Mononuclear cell (primary cell): ENCODE data around the gene ADAP1. TPM values are rescaled to one million over a fixed set of nuclear protein-coding genes. Genes with fewer than 3 reads are reported as not detected.

Source experiments
- H3K27me3 ChIP-seq: 2 replicates; pipeline ENCODE4 v1.6.0; 2011; ENCODE audit warnings: low read length, control low read depth; ENCODE audit not compliant: insufficient read depth
- H3K4me1 ChIP-seq: 2 replicates; pipeline ENCODE4 v1.5.1; 2011; ENCODE audit warnings: mild to moderate bottlenecking, low read length, control low read depth; ENCODE audit not compliant: insufficient read depth
- H3K4me3 ChIP-seq: 2 replicates; pipeline ENCODE4 v1.5.1; 2011; ENCODE audit warnings: mild to moderate bottlenecking, low read length, moderate library complexity
- H3K9me3 ChIP-seq: 2 replicates; pipeline ENCODE4 v1.5.1; 2011; ENCODE audit warnings: low read depth, mild to moderate bottlenecking, control low read depth, low read length
- total RNA-seq: library from RNA; depleted of rRNA; stranded (reverse); fragments of >200 nt; gene quantifications from one replicate; pipeline ENCODE4 v1.2.3, GENCODE V29; 2012

Gene ADAP1
- total RNA-seq, 1 donor: 24.3 TPM

DNA sequence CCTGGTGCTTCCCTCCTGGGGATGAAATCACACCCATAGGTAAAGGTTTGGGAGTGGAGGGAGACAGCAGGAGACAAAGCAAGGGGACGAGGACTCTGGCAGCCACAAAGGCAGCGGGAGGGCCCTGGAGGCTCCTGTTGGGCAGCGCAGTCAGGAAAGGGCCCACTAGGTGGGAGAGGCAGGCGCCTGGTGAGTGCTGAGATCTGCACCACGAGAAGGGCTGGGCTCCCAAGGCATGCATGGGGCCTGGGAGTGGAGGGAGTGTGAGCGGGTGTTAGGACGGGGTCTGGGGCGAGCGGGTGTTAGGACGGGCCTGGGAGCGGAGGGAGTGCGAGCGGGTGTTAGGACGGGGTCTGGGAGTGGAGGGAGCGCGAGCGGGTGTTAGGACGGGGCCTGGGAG lies 65.1 kb downstream of the ADAP1 start:
- no peaks in the 10 kb centered on the region for H3K9me3 ChIP-seq
- no peak overlapping the region for H3K4me3 ChIP-seq
- H3K27me3 ChIP-seq: no peaks in the 10 kb centered on the region
- no peaks in the 10 kb centered on the region for H3K4me1 ChIP-seq

DNA sequence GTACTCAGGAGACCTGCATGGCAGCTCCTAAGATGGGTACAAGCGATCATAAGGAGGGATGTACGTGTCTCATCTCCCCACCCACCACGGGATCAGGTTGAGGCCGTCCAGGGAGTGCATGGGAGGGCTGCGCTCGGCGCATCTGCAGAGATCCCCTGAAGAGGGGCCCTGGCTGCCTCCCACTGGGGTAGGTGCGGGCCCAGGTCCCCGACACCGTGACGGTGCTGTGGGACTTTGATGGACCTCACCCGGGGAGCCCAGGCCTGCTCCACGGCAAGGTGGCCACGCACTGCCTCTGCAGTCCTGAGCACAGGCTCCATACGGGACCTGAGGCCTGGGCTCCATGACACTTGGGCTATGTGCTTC lies 65.5 kb downstream of the ADAP1 start:
- no peaks in the 10 kb centered on the region for H3K27me3 ChIP-seq
- H3K4me1 ChIP-seq: no peaks in the 10 kb centered on the region
- no peak overlapping the region for H3K4me3 ChIP-seq
- no peaks in the 10 kb centered on the region for H3K9me3 ChIP-seq

DNA sequence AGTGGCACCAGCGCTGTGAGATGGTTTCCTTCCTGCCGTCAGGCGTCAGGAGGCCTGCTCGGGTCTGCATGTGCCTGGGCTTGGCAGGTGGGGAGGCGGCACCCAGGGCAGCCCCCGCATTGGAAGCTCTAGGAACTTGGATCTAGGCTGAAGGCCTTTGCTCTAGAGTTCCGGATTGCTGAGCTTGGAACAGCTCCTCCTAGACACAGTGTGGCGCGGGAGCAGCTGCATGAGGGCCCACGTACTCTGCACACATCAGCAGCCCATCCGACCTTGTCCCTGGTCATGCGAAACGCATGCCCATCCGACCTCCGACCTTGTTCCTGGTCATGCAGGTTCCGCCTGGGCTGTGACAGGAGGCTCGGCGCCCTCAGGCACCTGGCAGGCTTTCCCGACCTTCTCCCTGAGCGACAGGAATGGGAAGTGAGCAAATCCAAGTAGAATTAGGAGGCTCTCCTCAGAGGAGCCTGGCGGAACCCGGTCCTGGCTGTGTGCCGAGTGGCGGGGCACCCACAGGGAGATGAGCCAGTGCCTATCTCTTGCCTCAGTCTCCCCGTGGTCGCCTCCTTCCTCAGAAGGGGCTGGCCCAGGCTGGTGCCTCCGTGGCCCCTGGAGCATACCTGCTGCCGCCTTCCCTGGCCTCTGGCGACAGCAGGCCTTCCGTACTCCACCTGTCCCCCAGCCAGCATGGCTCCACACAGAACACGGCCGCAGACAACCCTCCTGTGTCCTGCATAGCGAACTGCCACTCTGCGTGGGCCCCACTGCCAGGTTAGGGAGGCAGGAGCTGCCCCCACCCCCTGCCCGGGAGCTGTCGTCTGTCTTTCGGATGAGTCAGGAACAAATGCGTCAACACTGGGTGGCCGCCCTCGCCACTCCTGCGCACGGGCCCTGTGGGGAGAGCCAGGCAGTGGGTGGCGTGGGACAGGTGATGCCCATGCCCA lies 66.1 kb downstream of the ADAP1 start:
- Histone ChIP-seq H3K9me3 (no peaks in the 10 kb centered on the region), H3K4me1 (no peaks in the 10 kb centered on the region)

DNA sequence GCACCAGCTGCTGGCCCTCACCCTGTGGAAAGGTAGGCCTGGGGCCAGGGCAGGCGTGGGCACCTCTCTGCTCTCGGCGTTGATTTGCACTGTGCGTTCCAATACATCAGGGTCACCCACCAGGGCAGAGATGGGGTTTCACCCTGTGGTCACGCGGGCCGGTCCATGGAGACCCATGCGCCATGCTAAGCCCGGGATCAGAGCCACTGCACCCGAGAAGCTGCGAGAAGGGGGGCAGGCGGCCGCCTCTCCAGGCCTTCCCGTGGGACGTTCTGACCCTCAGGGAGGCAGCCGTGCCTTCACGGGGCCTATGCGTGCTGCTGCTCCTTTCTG lies 67.0 kb downstream of the ADAP1 start:
- no peaks in the 10 kb centered on the region for H3K27me3 ChIP-seq
- no peaks in the 10 kb centered on the region for H3K9me3 ChIP-seq
- H3K4me3 ChIP-seq: no peak overlapping the region
- no peaks in the 10 kb centered on the region for H3K4me1 ChIP-seq

More for the DNA sequence above, 66.1 kb downstream of the ADAP1 start:
- no peak overlapping the region for H3K4me3 ChIP-seq
- no peaks in the 10 kb centered on the region for H3K27me3 ChIP-seq

DNA sequence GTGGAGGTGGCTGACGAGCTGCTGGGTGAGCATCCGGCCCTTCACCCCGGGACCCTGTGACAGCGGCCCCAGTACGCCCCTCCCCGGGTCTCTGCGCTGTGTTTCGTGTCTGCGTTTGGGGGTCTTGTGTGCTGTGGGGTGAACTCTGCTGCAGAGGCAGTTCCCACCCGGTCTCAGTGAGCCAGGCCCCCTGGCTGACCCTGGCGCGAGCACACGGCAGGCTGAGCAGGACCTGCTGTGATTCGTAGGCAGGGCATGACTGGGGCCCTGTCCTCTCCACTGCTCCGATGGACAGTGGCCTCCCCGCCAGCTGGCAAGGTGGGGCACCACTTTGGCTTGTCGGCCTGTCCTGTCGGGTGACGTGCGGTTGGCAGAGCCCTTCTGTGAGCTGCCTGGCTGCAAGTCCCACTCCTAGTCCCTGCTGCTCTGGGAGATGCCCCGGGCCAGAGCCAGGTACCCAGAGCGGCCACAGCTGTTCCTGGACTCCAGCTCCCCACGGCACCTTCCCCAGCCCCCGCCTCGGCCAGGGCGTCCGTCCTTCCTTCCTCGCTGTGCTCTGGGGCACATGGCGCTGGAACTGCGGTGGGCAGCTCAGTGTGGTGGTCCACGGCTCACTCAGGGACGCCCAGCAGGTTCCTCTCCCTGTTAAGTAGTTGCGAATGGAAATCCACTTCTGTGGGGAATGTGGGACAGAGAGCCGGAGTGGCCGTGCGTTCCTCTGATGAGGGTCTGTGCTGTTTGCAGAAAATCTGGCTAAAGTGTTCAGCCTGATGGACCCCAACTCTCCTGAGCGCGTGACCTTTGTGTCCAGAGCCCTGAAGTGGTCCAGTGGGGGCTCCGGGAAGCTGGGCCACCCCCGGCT lies 67.6 kb downstream of the ADAP1 start:
- H3K9me3 ChIP-seq: no peaks in the 10 kb centered on the region
- H3K4me1 ChIP-seq: no peaks in the 10 kb centered on the region
- H3K27me3 ChIP-seq: no peaks in the 10 kb centered on the region
- H3K4me3 ChIP-seq: no peak overlapping the region

DNA sequence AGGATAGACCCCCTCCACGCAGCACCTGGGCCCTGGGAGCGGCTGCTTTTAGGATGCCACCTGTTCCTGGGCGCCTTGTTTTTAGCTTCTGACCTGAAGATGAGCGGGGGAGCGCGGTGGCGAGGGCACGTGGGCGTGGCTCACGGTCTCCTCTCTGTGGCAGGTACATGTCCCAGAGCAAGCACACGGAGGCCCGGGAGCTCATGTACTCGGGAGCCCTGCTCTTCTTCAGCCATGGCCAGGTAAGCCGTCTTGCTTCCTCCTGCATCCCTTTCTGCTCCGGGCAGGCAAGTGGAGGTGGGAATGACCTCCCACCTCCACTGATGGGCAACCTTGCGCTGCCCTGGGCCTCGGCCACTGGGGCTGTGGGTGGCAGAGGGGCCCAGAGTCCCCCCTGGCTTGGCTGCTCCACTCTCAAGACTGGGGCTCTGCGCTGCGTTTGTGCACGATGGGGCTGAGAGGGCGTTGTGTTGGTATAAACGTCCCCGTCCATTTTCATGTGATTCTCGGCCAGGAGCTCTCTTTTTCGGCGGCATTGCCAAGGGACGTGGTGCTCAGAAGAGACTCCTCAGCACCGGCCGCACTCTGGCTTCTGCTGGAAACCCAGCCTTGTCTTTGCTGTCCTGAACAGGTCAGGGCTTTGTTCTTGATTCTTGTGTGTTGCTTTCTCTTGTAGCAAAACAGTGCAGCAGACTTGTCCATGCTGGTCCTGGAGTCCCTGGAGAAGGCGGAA lies 68.4 kb downstream of the ADAP1 start:
- Histone ChIP-seq H3K4me3 (no peak overlapping the region), H3K27me3 (no peaks in the 10 kb centered on the region), H3K4me1 (no peaks in the 10 kb centered on the region), H3K9me3 (no peaks in the 10 kb centered on the region)

DNA sequence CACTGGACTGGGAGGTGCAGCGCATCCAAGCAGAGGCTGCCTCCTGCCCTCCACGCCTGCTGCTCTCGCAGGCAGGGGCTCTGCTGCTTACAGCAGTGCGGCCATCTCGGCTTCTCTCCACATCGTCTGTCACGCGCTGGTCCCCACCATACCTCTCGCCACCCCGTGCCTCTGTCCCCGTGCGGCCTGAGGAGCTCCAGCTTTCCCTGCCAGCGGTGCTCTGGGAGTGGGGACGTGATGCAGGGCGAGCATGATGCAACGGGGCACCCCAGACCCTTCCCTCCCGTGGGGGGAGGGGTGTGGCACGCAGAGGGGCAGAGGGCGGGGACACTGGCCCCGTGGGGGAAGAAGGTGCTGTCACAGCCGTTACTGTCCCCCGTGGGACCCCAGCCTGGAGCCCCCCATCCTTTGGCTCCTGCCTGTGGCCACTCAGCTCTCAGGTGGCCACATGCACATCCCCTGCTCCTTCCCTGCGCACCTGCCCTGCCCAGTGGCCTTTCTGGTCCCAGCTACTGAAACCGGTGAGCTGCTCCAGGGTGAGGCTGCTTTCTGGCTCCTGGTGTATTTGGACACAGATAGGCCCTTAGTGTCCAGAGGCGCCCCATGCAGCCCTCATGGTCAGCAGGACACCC lies 69.1 kb downstream of the ADAP1 start:
- H3K4me3 ChIP-seq: no peak overlapping the region
- no peaks in the 10 kb centered on the region for H3K9me3 ChIP-seq
- peaks cover 2% of the 10 kb centered on the region for H3K4me1 ChIP-seq
- H3K27me3 ChIP-seq: no peaks in the 10 kb centered on the region

DNA sequence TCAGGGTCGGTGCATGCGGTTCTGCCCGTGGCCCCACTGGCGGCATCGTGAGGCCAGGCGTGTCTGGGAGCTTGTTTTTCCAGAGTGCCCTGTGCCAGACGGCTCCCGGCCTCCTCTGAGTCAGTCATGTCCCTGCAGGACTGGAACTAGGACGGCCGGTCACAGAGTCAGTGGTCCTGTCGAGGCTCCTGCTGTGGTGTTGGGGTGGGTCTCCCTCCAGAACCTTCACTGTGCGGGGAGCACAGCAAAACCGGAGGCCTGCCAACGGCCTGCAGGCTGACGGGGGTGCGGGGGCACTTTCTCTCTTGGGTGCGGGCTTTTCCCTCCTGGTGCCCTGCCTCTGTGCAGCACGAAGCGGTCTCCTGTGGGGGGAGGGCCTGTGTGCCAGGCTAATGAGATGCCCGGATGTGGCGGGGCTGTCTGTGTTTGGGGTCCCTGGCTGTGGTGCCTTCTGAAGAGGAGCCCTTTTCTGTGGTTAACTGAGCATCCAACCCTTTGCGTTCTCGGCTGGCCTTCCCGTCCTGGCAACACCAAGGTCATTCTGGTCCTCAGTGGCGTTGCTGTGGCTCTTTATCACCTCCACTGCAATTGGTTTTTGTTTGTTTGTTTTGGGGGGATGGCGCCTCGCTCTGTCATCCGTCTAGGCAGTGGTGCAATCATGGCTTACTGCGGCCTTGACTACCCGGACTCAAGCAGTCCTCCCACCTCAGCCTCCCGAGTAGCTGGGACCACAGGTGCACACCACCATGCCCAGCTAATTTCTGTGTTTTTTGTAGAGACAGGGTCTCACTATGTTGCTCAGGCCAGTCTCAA lies 70.1 kb downstream of the ADAP1 start:
- Histone ChIP-seq H3K27me3 (no peaks in the 10 kb centered on the region), H3K4me1 (peaks cover 4% of the 10 kb centered on the region)

DNA sequence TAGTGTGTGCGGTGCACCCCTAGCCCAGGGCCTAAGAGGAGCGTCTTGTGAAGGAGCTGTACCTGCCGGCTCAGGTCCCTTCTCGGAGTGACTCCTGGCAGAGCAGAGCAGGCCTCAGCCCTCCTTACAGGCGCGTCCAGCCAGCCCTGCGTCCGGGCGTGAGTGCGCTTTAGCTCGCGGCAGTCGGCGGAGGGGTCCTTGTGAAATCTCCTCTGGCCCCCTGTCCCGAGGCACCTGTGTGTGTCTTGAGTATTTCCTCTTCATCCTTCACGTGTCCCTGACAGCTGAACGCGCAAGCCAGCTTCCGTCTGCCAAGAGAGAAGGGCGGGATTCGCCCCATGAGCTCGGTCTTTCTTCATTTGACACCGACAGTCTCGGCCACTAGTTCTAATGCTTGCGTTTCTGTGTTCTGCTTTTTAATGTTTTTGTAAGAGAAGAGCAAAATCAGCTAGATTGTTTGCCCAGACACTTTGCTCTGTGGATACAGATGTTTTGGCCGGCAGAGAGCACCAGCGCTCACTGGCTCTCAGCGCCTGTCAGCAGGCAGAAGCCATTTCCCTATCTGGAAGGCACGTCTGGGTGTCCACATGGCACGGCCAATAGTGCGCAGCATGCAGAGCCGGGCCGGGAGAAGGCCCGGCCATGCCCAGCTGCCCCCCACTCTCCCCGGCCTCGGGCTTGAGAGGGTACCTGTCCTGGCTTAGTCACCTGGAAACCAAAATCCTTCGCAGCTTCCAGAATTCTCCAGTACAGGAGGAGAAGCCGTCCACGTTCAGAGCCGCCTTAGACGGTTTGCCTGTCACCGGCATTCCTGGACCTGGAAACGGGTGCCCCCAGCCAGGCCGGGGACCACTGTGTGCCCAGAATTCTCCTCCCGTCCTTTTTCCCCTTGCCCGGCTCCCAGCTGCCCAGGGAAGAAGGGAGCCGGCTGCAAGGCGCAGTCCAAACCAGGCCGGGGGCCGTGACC lies 71.1 kb downstream of the ADAP1 start:
- Histone ChIP-seq H3K4me3 (no peak overlapping the region), H3K9me3 (no peaks in the 10 kb centered on the region), H3K27me3 (no peaks in the 10 kb centered on the region), H3K4me1 (peaks cover 13% of the 10 kb centered on the region)

More for the DNA sequence above, 70.1 kb downstream of the ADAP1 start:
- Histone ChIP-seq H3K9me3 (no peaks in the 10 kb centered on the region), H3K4me3 (no peak overlapping the region)

DNA sequence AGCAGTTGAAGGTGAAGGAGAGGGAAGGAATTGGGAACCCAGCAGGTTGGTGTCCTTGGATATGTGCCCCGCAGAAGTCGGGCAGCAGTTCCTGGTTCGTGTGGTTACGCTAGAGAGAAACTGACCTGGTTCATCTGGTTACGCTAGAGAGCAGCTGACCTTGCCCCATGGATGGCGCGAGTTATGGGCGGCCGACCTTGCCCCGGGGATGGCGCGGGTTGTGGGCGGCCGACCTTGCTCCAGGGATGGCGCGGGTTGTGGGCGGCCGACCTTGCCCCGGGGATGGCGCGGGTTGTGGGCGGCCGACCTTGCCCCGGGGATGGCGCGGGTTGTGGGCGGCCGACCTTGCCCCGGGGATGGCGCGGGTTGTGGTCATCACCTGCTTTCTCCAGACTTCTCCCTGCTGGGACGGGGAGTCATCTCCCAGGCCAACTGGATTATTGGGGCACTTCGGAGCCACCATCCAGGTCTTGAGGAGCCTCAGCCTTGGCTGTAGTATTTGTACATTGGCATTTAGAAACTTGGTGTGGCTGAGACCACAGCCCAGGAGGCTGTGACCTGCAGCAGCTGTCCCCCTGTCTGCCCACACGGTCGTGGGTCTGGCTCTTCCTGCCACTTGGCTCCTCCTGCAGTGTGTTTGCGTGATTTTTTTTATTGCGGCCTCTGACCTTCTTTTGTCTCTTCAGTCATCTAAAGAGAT lies 72.0 kb downstream of the ADAP1 start:
- H3K9me3 ChIP-seq: no peaks in the 10 kb centered on the region
- no peak overlapping the region for H3K4me3 ChIP-seq
- H3K27me3 ChIP-seq: no peaks in the 10 kb centered on the region
- peaks cover 20% of the 10 kb centered on the region for H3K4me1 ChIP-seq

DNA sequence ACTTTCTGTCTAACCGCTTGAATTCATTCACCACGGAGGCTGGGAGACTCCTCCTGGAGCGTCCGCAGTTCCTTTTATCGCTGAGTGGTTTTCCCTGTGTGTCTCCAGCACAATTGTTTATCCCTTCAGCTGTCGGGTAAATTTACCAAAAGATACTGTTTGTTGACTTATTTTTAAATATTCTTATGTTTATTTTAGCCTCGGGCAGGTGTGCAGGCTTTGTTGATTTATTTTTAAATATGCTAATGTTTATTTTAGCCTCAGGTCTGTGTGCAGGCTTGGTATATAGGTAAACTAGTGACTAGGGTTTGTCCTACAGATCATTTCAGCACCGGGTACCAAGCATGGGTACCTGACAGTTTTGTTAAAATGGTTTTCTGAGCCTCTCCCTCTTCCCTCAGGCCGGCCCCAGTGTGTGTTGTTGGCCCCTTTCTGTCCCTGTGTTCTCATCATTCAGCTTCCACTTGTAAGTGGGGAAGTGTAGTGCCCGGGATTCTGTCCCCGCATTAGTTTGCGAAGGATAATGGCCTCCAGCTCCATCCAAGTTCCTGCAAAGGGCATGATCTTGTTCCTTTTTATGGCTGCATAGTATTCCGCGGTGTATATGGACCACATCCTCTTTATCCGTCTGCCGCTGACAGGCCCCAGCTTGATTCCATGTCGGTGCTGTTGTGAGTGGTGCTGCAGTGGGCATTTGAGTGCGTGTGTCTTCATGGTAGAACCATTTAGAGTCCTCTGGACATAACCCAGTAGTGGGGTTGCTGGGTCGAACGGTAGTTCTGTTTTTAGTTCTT lies 72.8 kb downstream of the ADAP1 start:
- Histone ChIP-seq H3K9me3 (no peaks in the 10 kb centered on the region), H3K4me3 (no peak overlapping the region), H3K4me1 (peaks cover 20% of the 10 kb centered on the region), H3K27me3 (no peaks in the 10 kb centered on the region)

DNA sequence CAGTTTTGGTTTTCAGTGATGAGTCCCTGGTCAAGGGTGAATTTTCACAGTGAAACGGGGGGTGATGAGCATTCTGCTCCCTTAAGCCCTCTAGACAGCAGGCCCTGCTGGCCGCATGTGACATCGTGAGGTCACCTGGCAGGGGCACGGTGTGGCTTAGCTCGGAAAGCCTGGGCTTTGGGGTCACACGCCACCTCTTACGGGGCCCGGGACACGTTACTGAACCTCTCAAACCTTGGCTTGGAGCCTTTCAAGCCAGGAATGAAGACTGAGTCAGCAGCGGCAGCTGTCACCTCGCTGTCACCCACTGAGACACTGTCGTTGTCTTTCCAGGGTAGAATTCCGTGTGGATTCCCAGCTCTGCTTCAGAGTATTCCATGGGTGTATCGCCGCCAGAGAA lies 74.0 kb downstream of the ADAP1 start:
- H3K4me1 ChIP-seq: peaks cover 25% of the 10 kb centered on the region
- H3K4me3 ChIP-seq: no peak overlapping the region
- no peaks in the 10 kb centered on the region for H3K9me3 ChIP-seq
- no peaks in the 10 kb centered on the region for H3K27me3 ChIP-seq
